CD4-positive, alpha-beta T cell treated with Interleukin-4 for 4 hours (primary cell): ENCODE results near the gene LCN2.
A peak's percentile ranks its signal among the peaks of the same experiment; 100 is the strongest.
"Not testable (repeated sequence)": the region's sequence is repeated elsewhere in the genome, so short reads cannot be mapped to it uniquely, and the experiment has no call there.

Experiments used
- DNase-seq: peaks from one replicate; pipeline ENCODE4 v3.0.0-alpha.2; 2020

The LCN2 gene

DNA sequence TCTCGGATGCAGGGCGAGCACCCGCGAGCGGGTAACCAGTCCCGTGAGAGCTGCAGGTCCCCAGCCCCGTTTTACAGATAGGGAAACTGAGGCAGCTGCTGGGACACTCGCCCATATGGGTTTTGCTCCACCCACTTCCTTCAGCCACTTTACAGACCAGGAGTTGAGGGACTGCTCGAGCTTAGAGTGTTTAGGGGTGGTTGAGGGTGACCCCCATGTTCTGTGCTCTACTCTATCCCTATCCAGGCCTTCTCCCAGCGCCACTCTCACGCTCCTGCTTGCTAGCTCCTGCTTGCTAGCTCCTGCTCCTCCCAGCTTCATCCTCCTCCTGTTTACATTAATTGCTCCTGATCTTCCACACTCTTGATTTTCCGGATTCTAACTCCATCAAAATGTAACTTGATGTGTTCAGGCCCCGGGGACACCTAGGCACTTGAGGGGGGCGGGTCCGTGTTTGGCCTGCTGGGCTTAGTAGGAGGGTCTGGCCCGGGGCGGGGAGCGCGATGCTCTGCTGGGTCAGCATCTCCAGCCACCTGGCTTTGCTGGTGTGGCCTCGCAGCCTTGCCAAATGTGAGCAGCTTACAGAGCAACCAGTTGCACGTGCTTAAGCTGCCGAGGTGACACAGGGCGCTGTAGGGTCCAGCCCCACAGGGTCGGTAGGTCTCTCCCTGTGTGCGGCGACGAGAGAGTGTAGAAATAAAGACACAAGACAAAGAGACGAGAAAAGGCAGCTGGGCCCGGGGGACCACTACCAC is 20.2 kb upstream of the LCN2 start:
- DNase-seq: no peak

DNA sequence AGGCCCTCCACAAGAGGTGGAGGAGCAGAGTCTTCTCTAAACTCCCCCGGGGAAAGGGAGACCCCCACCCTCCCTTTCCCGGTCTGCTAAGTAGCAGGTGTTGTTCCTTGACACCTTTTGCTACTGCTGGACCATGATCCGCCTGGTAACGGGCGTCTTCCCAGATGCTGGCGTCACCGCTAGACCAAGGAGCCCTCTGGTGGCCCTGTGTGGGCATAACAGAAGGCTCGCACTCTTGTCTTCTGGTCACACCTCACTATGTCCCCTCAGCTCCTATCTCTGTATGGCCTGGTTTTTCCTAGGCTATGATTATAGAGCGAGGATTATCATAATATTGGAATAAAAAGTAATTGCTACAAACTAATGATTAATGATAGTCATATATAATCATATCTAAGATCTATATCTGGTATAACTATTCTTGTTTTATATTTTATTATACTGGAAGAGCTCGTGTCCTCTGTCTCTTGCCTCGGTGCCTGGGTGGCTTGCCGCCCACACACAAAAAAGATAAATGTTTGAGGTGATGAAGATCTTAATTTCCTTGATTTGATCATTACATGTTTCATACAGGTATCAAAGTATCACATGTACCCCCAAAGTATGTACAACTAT is 19.2 kb upstream of the LCN2 start:
- peak; percentile 57 for DNase-seq

DNA sequence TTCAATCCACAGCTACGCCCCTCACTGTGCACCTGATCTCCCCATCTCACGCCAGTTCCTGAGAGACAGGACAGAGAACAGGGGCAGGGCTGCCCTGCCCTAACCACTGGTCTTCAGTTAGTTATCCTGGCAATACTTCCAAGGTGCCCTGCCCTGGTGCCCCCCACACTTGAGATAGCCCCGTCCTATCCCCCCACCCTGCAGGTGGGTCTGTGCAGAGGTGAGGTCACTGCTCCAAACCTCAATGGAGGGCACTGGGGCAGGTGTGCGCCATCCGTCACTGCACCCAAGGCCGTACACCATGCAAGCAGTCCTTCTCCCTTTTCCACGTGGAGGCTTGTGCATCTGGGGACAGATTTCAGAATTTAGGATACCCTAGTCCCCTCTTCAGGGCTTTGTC is 18.6 kb upstream of the LCN2 start:
- not testable (repeated sequence) for DNase-seq

DNA sequence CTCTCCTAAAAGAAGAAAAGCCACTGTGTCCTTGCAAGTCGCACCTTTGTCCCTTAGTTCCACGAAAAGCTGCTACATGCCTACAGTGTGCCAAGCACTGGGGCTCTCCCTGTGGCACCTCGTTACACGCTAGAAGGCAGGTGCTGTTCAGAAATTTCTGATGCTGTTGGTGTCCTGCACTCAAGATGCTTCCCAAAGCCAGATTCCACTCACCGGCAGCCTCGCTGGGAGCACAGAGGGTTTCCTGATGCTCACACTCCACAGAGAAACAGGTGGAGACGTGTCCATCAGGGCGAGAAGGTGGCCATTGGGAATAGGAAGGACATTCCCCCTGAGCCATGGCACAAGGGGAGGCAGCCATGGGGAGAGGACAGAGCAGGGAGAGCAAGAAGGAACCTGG is 17.9 kb upstream of the LCN2 start:
- not testable (repeated sequence) for DNase-seq

DNA sequence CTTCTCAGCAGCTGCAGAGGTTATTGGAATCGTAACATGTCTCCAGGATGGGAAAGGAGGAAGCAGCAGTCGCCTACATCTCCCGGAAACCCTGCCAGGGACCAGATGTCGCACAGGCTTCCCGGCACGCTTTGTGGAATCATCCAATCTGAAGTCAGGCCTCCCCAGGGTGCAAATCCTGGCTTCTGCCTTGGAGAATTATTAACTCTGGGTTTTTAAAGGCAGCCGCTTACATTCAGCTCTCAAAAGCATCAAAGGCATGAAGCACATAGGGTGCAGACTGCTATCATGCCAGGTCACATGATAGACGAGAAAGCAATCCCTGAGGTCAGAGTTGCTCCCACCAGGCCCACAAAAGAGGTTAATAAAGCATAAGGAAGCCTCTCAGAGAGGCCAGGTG is 17.1 kb upstream of the LCN2 start:
- DNase-seq: not testable (repeated sequence)

DNA sequence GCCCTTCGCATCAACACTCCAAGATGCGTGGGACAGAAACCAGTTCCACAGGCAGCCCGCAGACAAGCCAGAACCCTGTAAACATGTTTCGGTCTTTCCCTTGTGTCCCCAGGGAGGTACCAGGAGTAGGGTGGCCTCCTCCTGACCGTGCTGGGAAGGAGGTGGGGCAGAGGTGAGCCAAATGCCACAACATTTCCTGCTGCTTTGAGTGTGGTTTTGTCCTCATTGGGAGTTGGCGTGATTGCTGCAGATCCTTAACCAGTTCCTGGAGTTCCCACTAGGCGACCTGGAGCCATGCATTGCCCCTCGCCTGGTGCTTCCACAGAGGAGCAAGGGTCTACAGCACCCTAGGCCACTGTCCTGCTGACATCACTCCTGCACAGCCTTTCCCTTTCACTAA is 13.7 kb upstream of the LCN2 start:
- DNase-seq: not testable (repeated sequence)

DNA sequence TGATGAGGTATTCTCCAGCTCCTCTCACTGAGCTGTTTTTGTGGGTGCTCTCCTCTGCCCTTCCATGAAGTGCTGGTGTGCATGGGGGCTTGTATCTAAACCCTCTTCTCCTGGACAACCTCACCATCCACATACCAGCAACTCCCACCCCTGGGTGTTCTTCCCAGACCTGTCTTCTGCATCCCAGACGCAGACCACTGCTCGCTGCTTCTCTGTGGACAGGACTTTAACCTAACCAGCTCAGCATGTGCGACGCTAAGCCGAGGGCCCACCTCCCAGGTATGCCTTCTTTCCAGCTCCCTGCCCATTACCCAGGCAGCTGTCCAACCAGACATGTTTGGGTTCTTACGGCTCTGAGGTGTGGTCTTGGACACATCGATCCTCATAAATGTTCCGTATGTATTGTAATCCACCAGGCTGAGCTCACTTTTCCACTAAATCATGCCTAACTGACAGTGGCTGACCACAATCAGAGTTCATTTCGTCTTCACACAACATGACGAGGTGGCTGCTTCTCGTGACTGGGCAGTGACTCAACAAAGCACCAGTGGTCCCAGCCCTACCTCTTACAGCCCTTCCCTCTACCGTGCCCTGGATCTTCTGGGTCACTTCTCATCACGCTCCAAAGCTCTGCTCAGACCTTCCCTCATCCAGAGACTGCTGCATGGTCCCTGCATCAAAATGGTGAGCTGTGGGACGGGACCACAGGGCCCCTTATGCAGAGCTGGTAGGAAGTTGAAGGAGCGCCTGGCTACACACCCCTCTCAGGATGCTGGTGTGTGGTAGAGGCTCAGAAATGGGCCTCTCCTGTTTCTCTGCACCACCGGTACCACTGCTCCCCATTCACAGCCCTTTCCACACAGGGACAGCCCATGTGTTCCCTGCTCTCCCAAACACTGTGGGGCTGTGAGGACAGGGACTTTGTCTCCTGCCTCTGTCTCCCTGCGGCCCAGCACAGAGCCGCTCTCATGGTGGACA is 12.1 kb upstream of the LCN2 start:
- DNase-seq: no peak

DNA sequence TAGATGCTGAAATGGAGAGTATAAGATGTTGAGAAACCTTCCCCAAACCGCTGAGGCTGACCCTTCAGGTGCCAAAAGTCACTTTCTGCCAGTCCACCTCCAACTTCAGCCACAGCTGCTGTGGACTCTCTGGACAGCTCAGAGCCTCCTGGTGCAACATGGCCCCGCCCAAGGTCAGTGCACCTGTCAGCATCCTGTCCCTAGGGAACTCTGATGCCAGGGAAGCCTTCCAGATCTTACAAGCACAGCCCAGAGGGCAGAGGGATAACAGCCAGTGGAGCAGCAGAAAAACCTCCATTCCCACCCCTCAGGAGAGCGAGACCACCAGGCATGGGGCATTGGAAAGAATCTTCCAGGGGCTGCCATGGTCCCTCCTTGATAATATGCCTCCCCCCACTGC is 11.3 kb upstream of the LCN2 start:
- DNase-seq: no peak

DNA sequence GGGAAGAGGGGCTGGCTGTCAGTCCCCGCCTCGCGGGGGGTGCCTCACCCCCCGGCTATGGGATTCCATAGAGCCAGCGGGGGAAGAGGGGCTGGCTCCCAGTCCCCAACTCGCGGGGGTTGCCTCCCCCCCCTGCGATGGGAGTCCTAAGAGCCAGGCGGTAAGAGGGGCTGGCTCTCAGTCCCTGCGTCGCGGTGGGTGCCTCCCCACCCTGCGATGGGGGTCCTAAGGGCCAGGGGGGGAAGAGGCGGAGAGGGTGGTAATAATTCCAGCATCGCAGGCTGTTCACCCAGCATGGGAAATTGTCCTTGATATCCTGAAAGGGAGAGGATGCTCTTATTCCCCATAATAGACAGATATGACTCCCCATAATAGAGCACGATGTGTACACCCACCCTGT is 9.6 kb upstream of the LCN2 start:
- DNase-seq: no peak

DNA sequence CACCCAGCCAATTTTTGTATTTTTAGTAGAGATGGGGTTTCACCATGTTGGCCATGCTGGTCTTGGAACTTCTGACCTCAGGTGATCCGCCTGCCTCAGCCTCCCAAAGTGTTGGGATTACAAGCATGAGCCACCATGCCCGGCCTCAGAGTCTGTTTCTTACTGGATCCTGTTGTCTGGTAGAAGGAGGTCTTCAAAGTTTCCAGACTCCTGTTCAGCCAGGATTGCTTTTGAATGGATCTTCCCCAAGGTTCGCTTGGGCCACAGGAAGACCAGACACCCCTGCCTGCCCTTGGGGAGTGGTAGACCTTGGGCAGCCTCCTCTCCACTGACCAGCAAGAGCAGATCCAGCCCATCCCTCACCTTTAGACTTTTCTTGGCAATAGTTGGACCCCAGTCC is 7.6 kb upstream of the LCN2 start:
- no peak for DNase-seq

DNA sequence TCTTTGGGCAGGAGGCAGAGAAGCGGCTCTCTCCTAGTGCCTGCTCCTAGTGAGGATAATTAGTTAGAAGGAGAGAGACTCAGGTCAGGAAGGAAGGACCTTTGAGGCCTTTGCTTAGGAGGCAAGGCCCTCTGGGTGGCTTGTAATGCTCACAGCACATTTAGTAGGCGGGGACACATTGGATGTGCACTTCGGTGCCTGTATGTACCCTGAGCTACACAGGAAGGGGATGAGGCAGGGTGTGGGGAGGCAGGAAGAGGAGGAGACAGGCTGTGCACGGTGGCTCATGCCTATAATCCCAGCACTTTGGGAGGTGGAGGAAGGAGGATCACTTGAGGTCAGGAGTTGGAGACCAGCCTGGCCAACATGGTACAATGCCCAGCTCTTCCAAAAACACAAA is 7.2 kb upstream of the LCN2 start:
- DNase-seq: no peak

DNA sequence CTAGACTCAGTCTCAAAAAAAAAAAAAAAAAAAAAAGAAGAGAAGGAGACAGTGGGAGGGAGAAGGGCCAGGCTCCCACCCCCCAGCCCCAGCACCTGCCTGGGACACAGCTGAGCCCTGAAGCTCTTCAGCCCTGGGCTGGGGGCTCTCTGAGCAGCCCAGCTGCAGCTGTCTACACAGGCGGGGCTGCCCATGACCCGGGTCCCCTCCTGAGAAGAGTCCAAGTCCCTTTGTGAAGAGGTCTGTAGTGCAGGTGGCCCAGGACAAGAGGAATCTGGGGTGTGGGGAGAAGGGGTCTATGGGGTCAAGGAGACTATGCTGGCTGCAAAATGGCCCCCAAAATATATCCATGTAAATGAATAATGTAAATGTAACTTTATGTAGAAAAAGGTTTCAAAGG is 6.7 kb upstream of the LCN2 start:
- DNase-seq: no peak

DNA sequence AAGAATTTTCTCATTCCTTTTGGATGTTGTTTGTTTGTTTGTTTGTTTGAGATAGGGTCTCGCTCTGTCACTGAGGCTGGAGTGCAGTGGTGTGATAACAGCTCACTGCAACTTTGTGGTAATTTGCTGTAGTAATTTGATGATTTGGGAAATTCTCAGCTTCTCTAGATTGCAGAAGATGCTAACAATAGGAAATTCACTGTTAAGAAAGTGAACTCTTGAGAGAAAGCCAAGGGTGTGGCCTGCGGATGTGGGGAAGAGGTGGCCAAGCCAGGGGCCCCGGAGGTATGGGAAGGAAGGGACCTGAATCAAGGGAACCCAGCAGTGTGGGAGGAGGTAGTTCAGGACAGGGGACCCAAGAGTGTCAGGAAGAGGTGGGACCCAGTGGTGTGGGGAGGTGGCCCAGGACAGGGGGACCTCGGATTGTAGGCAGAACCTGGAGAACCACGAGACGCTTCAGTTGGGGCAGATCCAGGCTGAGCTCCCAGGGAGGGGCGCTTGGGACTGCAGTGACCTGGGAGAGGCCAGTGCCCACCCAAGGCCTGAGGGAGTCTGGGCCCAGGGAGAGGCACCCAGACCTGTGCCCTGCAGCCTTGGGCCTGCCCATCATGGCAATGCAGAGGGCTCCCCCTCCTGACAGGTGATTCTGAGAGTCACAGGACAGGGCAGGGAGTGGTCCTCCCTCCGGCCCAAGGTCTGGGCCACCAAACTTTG is 5.6 kb upstream of the LCN2 start:
- DNase-seq: no peak

DNA sequence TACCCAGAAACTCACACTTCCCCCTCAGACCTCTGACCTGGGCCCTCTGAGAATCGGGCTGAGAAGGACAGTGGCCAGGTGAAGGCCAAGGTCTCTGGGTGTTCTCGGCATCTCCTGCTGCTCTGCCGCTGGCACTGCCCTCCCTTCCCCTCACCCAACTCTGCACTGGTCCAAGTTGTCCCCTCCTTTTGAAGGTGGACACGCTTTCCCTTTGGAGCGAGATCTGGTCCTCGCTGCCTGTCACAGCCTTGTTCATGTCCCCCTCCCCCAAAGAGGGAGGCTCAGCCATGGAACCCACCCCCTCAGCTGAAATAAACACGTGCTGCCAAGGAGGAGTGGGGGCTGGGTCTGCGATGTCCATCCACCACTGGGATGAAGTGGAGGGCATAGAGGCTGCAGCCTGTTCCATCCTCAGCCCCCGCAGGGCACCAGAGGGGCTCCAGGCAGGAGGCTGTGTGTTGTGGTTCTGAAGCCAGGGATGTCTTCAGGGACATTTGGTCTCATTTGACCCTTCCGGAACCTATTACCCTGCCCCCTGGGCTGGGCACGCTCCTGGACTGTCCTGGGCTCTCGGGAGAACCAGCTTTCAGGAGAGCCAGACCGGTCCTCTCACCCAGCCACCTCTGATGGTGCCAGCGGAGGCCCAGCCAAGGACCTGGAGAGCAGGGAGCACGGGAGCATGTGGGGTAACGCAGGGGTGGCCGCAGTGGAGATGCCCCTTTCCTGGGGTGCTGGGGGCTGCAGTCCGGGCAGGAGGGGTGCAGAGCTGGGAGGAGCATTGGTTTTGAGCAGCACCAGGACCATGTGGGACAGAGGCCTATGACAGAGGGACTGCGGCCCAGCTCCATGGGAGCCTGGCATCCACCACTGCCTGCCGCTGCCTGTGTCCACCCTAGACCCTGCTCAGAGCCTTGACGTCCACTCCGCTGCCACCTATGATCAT is 4.7 kb upstream of the LCN2 start:
- DNase-seq: no peak

DNA sequence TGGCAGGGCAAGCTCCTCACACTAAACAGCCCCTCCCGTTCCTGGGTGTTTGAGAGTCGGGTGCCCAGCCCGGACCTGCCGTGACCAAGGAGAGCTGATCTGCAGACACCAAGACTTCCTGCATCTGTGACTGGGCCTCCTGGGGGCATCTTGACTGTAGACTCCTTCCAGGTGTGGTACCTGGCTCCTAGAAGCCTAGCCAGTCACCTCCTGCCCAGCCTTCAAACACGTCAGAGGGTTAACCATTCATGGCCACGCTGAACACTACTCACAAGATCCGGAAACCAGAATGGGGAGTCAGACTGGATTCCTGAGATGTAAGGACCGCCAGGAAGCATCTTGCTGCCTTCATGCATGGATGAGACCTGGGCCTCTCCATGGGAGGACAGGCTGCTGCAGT is 3.7 kb upstream of the LCN2 start:
- DNase-seq: no peak

DNA sequence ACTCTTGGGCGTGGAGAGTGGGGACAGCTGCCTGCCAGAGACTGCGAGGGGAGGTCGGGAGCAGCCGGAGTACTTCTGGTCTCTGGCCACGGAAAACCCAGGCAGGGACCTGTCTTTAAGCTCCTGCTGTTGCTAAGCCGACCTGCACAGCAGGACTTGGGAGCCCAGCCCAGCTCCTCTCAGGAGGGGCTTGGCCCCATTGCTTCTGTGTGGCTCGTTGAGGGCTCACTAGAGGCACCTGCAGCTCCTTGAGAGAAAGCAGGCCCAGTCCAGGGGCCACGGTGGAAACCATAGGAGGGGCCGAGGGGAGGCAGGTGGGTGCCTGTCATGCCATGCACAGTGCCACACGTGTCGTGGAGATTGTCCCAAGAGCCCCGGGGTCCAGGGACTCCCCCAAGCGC is 3.3 kb upstream of the LCN2 start:
- DNase-seq: no peak

DNA sequence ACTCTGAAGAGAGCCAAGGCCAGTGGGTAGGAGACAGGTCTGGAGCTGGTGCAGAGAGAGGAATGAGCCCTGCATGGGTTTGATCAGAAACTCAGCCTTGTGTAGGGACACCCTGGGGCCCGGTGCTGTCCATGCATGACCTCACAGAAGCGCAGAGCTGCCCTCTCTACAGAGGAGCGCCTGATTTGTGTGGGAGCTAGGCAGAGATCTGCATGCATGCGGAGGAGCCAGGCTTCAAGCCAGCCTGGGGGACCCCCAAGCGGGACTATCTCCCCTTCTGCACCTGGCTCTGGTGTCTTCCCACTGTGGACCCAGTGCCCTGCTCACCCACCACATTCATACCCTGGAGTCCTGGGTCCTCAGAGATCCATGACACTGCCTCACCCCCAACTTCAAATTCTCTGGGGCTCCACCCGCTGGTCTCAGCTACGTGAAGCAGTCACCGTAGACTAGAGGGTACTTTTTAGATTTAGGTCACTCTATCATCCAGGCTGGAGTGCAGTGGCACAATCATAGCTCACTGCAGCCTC is 2.6 kb upstream of the LCN2 start:
- DNase-seq: no peak

DNA sequence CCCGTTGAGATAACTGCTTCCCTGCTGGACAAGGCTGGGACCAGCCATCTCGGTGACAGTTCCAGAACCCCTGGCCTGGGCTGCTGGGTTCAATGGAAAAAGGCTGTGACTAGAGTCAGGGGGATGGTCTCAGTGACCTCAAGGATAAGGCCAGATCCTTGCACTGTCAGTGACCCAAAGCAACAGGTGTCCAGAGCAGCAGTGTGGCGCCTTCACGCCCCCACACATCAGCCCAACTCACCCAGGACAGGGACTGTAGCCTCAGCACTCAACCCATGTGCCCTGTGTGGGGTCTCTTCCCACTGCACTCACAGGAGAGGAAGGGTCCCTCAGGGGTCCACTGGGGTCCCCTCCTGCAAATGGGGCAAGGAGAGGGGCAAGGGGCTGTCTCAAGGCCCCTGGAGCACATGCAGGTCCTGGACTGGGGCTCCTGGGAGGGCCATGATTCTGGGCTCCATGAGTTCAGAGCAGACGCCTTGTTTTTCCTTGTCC is 698 bp upstream of the LCN2 start:
- no peak for DNase-seq

DNA sequence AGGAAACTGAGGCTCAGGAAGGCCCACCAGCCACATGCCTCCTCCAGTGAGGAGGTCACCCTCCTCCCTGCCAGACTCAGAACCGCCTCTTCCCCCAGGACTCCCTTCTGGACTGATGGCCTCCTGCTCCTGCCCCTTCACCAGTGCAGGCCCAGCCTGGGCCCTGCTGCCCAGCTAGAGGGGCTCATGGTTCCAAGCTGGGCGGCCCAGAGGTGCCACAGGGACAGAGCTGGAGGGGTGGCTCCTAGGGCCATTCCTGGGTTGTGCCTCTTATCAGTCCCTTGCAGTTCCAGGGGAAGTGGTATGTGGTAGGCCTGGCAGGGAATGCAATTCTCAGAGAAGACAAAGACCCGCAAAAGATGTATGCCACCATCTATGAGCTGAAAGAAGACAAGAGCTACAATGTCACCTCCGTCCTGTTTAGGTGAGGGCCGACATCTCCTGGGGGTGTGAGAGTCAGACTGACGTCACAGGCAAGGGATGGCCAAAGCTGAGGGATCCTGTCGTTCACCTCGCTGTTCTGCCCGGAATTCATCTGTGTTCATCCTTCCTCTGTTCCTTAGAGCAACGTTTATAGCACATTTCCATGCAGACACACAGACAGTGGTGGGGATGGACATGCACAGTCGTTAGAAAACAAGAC is 819 bp downstream of the LCN2 start:
- DNase-seq: no peak

DNA sequence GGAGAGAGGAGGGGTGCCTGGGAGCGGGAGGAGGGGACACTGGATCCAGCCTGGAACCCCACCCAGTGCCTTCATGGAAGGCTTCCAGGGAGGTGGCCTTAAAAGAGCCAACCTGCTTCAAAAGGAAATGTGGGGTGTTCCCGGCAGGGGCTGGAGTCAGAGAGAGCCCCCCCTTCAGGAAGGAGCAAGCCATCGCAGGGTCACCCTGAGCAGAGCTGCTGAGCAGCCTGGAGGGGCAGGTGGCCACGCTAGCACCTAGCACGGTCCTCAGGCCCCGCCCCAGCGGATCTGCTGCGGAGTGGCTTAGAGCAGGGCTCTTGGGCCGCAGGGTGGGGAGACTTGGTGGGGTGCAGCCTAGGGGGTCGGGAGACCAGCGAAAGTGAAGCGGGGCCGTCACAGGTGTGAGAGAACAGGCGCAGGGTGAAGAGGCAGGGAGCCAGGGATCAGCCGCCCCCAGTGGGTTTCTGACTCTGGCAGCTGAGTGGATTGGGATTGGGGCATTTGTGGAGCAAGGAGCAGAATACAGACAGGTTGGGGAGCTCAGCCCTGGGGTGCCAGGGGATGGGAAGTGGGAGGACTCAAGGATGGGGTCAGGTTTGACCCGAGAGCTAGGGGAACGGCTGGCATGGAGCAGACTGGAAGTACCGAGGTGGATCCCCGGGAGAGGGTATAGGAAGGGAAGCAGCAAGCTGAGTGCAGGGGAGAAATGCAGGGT is 1.5 kb downstream of the LCN2 start:
- DNase-seq: no peak
